T-cell (primary cell): Measurements from ENCODE around the gene TMCC2. TPM values are rescaled to one million over a fixed set of nuclear protein-coding genes. Genes with fewer than 3 reads are reported as not detected.

ENCODE experiments used
- ATAC-seq, 4 experiments: fragments of 200-7000 bp in 3 of 4; fragments of 150-1000 bp in 1 of 4; cut with Tn5 transposase; replicated peaks in 1 of 4; 1 replicate in 3 of 4; 2 replicates in 1 of 4; pipeline ENCODE4 v1.10.0; 2021; ENCODE audit warnings: moderate library complexity in 3 of 4, mild to moderate bottlenecking in 2 of 4, moderate number of reproducible peaks in 1 of 4
- CTCF ChIA-PET, 2 donors: fragments of 300-600 bp; sonication (Branson Sonifier 250); formaldehyde crosslinking; loops; one replicate each; lab custom pipeline; 2022; ENCODE audit warnings: antibody characterized with exemption in 2 of 2; lab: Charles Lee
- POLR2A ChIA-PET, 2 donors: fragments of 300-600 bp; sonication (Branson Sonifier 250); formaldehyde crosslinking; loops; one replicate each; lab custom pipeline; 2022; ENCODE audit warnings: antibody characterized with exemption in 2 of 2; lab: Charles Lee
- DNase-seq, 35 experiments: peaks; one replicate each; pipeline versions ENCODE4 v3.0.0 to v3.0.0-alpha.2; 2013 to 2023
- H3K27ac ChIP-seq: one replicate; pipeline ENCODE4 v1.5.1; 2013; ENCODE audit warnings: low read length
- H3K27me3 ChIP-seq, 2 experiments: replicated peaks in 1 of 2; 1 replicate in 1 of 2; 2 replicates in 1 of 2; pipeline versions ENCODE4 v1.6.1 to v1.7.0; 2013; ENCODE audit warnings: low read length in 1 of 2, mixed read lengths in 1 of 2; ENCODE audit not compliant: control insufficient read depth in 2 of 2, insufficient read depth in 2 of 2; ENCODE audit errors: extremely low read depth in 1 of 2
- H3K36me3 ChIP-seq, 2 donors: 1 replicate in 1 of 2; 2 replicates in 1 of 2; pipeline versions ENCODE4 v1.6.1 to v1.7.0; 2013; ENCODE audit warnings: low read length in 1 of 2; ENCODE audit not compliant: control insufficient read depth in 2 of 2, insufficient read depth in 1 of 2; ENCODE audit errors: extremely low read depth in 1 of 2
- H3K4me1 ChIP-seq, 2 experiments: 1 replicate in 1 of 2; 2 replicates in 1 of 2; pipeline versions ENCODE4 v1.6.1 to v1.7.0; 2013; ENCODE audit warnings: low read length in 2 of 2, mixed read lengths in 1 of 2; ENCODE audit not compliant: insufficient read depth in 2 of 2, control insufficient read depth in 1 of 2; ENCODE audit errors: extremely low read depth in 1 of 2
- H3K4me3 ChIP-seq, 2 donors: 1 replicate in 1 of 2; 2 replicates in 1 of 2; pipeline versions ENCODE4 v1.5.1 to v1.7.0; 2013; ENCODE audit warnings: mild to moderate bottlenecking in 2 of 2, low read length in 1 of 2, moderate library complexity in 1 of 2; ENCODE audit not compliant: control insufficient read depth in 1 of 2; ENCODE audit errors: extremely low read depth in 1 of 2
- H3K9me3 ChIP-seq: 2 replicates; pipeline ENCODE4 v1.7.0; 2013
- H3K27ac Mint-ChIP-seq, 2 donors: one replicate each; pipeline ENCODE4 v1.8.0; 2020 to 2021; ENCODE audit warnings: mild to moderate bottlenecking in 2 of 2, mixed read lengths in 2 of 2
- H3K27me3 Mint-ChIP-seq, 2 donors: one replicate each; pipeline ENCODE4 v1.8.0; 2021 to 2022; ENCODE audit warnings: mixed read lengths in 2 of 2
- H3K36me3 Mint-ChIP-seq: one replicate; pipeline ENCODE4 v1.8.0; 2021; ENCODE audit warnings: mixed read lengths
- H3K4me1 Mint-ChIP-seq, 3 donors: one replicate each; pipeline ENCODE4 v1.8.0; 2020 to 2022; ENCODE audit warnings: mixed read lengths in 3 of 3, mild to moderate bottlenecking in 1 of 3
- H3K4me3 Mint-ChIP-seq, 3 donors: one replicate each; pipeline ENCODE4 v1.8.0; 2020 to 2022; ENCODE audit warnings: mild to moderate bottlenecking in 3 of 3, mixed read lengths in 3 of 3, moderate library complexity in 3 of 3
- H3K9me3 Mint-ChIP-seq, 3 donors: one replicate each; pipeline ENCODE4 v1.8.0; 2020 to 2022; ENCODE audit warnings: mixed read lengths in 3 of 3
- WGBS: methylation state at CpG from one replicate; pipeline ENCODE4 v1.1.5; 2013; ENCODE audit warnings: missing lambda C conversion rate; ENCODE audit not compliant: insufficient coverage; 5-methylcytosine and 5-hydroxymethylcytosine counted together
- total RNA-seq, 35 experiments: library from RNA in 6 of 35; stranded (reverse) in 6 of 35; fragments of 120-200 nt in 1 of 35; gene quantifications; one replicate each; pipeline versions ENCODE4 v1.2.1 to v1.2.4 and lab custom pipeline; 2013 to 2026

The TMCC2 gene
- total RNA-seq, 5 donors from 2014 or later (not counting 1 experiment from before 2014, with no cell fraction given) = 1.0 to 3.3 (median 1.8) TPM

- DNase-seq (peak; percentile 66 to 92 (median 83)), ATAC-seq (peak; percentile 74 to 84 (median 77))
- H3K27ac Mint-ChIP-seq = peak overlapping the region; percentile 78 to 86
- H3K4me3 Mint-ChIP-seq = peak overlapping the region; percentile 39 to 65 (median 53)
- peaks cover 6% of the 10 kb centered on the region for H3K36me3 Mint-ChIP-seq
- peak overlapping the region in 1 of 2 donors; percentile 12 for H3K4me3 ChIP-seq
- no peaks in the 10 kb centered on the region for H3K27me3 Mint-ChIP-seq
- POLR2A ChIA-PET = interaction anchor here (0.6 to 1.0 kb wide), 4 partner anchors 12 to 80 kb away, joined by 3 to 5 read pairs (median 4); no protein-coding TSS in a partner anchor
- H3K9me3 ChIP-seq = no peaks in the 10 kb centered on the region
- CTCF ChIA-PET = interaction anchor here (0.6 to 8.4 kb wide), 28 partner anchors 9 to 291 kb away, joined by 3 to 249 read pairs (median 4); partner anchors contain the start of gene NUAK2 (in 2 of the 2)
- WGBS = 6% methylated on average over 7 of the region's 7 CpGs
- H3K27ac ChIP-seq = no peak overlapping the region
- no peaks in the 10 kb centered on the region for H3K9me3 Mint-ChIP-seq
- peaks cover 0 to 12% of the 10 kb centered on the region in 2 experiments for H3K27me3 ChIP-seq
- peaks cover 45 to 47% (median 47%) of the 10 kb centered on the region in 3 donors for H3K4me1 Mint-ChIP-seq
- peaks cover 28 to 49% of the 10 kb centered on the region in 2 experiments for H3K4me1 ChIP-seq
- no peaks in the 10 kb centered on the region for H3K36me3 ChIP-seq
Measured at GRCh38 chr1:205273551-205273982, 45.8 kb downstream of the TMCC2 start.

- no peak overlapping the region for H3K27ac ChIP-seq
Measured at GRCh38 chr1:205274041-205274691, 46.4 kb downstream of the TMCC2 start.

GRCh38 chr1:205275133-205275532 is 47.4 kb downstream of the TMCC2 start:
- H3K9me3 Mint-ChIP-seq = no peaks in the 10 kb centered on the region
- H3K4me3 ChIP-seq = no peak overlapping the region
- DNase-seq = peak; percentile 29 to 78 (median 58)
- peak overlapping the region in 2 of 3 donors; percentile 25 to 39 for H3K4me3 Mint-ChIP-seq
- no peaks in the 10 kb centered on the region for H3K36me3 ChIP-seq
- peaks cover 6% of the 10 kb centered on the region for H3K36me3 Mint-ChIP-seq
- peak; percentile 86 to 89 (median 88) for ATAC-seq
- H3K9me3 ChIP-seq = no peaks in the 10 kb centered on the region
- ChIA-PET CTCF (interaction anchor here (1.0 to 8.4 kb wide), 12 partner anchors 9 to 79 kb away, joined by 3 to 249 read pairs (median 3); partner anchors contain the start of gene NUAK2 (in 2 of the 2)), POLR2A (interaction anchor here in 1 of 2 donors (0.6 to 0.8 kb wide), 2 partner anchors 44 to 50 kb away, joined by 3 to 4 read pairs; no protein-coding TSS in a partner anchor)
- peak overlapping the region; percentile 38 for H3K27ac ChIP-seq
- H3K4me1 ChIP-seq = peaks cover 39 to 65% of the 10 kb centered on the region in 2 experiments
- peak overlapping the region; percentile 87 to 91 for H3K27ac Mint-ChIP-seq
- peaks cover 0 to 12% of the 10 kb centered on the region in 2 experiments for H3K27me3 ChIP-seq
- H3K4me1 Mint-ChIP-seq = peaks cover 60 to 63% (median 63%) of the 10 kb centered on the region in 3 donors
- no peaks in the 10 kb centered on the region for H3K27me3 Mint-ChIP-seq
- WGBS = 30% methylated on average over 2 of the region's 3 CpGs

More at GRCh38 chr1:205274041-205274691, 46.4 kb downstream of the TMCC2 start:
- POLR2A ChIA-PET = interaction anchor here (1.0 kb wide), 3 partner anchors 12 to 80 kb away, joined by 3 to 5 read pairs (median 3); no protein-coding TSS in a partner anchor
- no peaks in the 10 kb centered on the region for H3K36me3 ChIP-seq
- Mint-ChIP-seq H3K36me3 (peaks cover 6% of the 10 kb centered on the region), H3K27me3 (no peaks in the 10 kb centered on the region), H3K27ac (peak overlapping the region; percentile 86 to 87), H3K4me3 (peak overlapping the region in 1 of 3 donors; percentile 65), H3K4me1 (peaks cover 51 to 53% (median 53%) of the 10 kb centered on the region in 3 donors), H3K9me3 (no peaks in the 10 kb centered on the region)
- H3K4me1 ChIP-seq = peaks cover 31 to 55% of the 10 kb centered on the region in 2 experiments
- no peaks in the 10 kb centered on the region for H3K9me3 ChIP-seq
- 73% methylated on average over 7 of the region's 8 CpGs for WGBS
- DNase-seq (peak in 1 of 35 experiments; percentile 20), ATAC-seq (peak; percentile 5 to 20 (median 14))
- no peak overlapping the region for H3K4me3 ChIP-seq
- CTCF ChIA-PET = interaction anchor here (0.6 to 8.4 kb wide), 31 partner anchors 8 to 450 kb away, joined by 3 to 249 read pairs (median 4); partner anchors contain the start of gene NUAK2 (in 2 of the 2)
- peaks cover 0 to 12% of the 10 kb centered on the region in 2 experiments for H3K27me3 ChIP-seq

- peaks cover 0 to 12% of the 10 kb centered on the region in 2 experiments for H3K27me3 ChIP-seq
- peaks cover 67 to 71% (median 69%) of the 10 kb centered on the region in 3 donors for H3K4me1 Mint-ChIP-seq
- peaks cover 43 to 72% of the 10 kb centered on the region in 2 experiments for H3K4me1 ChIP-seq
- POLR2A ChIA-PET = interaction anchor here in 1 of 2 donors (0.6 to 0.8 kb wide), 3 partner anchors 43 to 49 kb away, joined by 3 to 4 read pairs (median 3); no protein-coding TSS in a partner anchor
- H3K4me3 ChIP-seq = no peak overlapping the region
- CTCF ChIA-PET = interaction anchor here (0.5 to 8.4 kb wide), 8 partner anchors 8 to 131 kb away, joined by 3 to 249 read pairs (median 8); partner anchors contain the start of gene NUAK2 (in 2 of the 2)
- H3K36me3 Mint-ChIP-seq = peaks cover 1% of the 10 kb centered on the region
- H3K9me3 Mint-ChIP-seq = no peaks in the 10 kb centered on the region
- 96% methylated on average over 8 of the region's 9 CpGs for WGBS
- DNase-seq (no peak), ATAC-seq (no peak)
- peak overlapping the region in 1 of 3 donors; percentile 39 for H3K4me3 Mint-ChIP-seq
- no peak overlapping the region for H3K27ac ChIP-seq
- H3K27me3 Mint-ChIP-seq = no peaks in the 10 kb centered on the region
- H3K9me3 ChIP-seq = no peaks in the 10 kb centered on the region
- peak overlapping the region; percentile 87 to 91 for H3K27ac Mint-ChIP-seq
- no peaks in the 10 kb centered on the region for H3K36me3 ChIP-seq
Measured at GRCh38 chr1:205275916-205276688, 48.4 kb downstream of the TMCC2 start.

GRCh38 chr1:205276689-205277065 is 48.9 kb downstream of the TMCC2 start:
- H3K4me3 Mint-ChIP-seq = no peak overlapping the region
- Histone ChIP-seq H3K4me3 (no peak overlapping the region), H3K36me3 (no peaks in the 10 kb centered on the region), H3K27me3 (peaks cover 0 to 12% of the 10 kb centered on the region in 2 experiments), H3K4me1 (peaks cover 43 to 72% of the 10 kb centered on the region in 2 experiments), H3K27ac (no peak overlapping the region), H3K9me3 (no peaks in the 10 kb centered on the region)
- H3K9me3 Mint-ChIP-seq = no peaks in the 10 kb centered on the region
- peak overlapping the region; percentile 49 to 78 for H3K27ac Mint-ChIP-seq
- DNase-seq (no peak), ATAC-seq (no peak)
- H3K36me3 Mint-ChIP-seq = no peaks in the 10 kb centered on the region
- POLR2A ChIA-PET = no interaction called here
- H3K4me1 Mint-ChIP-seq = peaks cover 68 to 71% (median 69%) of the 10 kb centered on the region in 3 donors
- CTCF ChIA-PET = interaction anchor here (0.7 to 8.4 kb wide), 4 partner anchors 8 to 47 kb away, joined by 3 to 249 read pairs (median 24); partner anchors contain the start of gene NUAK2 (in 2 of the 2)
- 94% methylated on average over 6 of the region's 8 CpGs for WGBS
- no peaks in the 10 kb centered on the region for H3K27me3 Mint-ChIP-seq
